ENCODE data around the gene EID2B.

GRCh38 chr19:39489756-39490155 lies 42.9 kb downstream of the EID2B start:
- TF ChIP-seq CTCF (conservative IDR thresholded peaks at IDR 0.05; ENCODE audit: low read length) (no peak), EZH2phosphoT487 (IDR thresholded peaks at IDR 0.05; ENCODE audit: borderline replicate concordance) (no peak)
